Panc1 (cell line): ENCODE results near the gene SNX3.

Source experiments
- SIN3A ChIP-seq: IDR thresholded peaks from 2 replicates; pipeline ENCODE4 v1.6.1; 2012; ENCODE audit warnings: low read depth, mild to moderate bottlenecking, low read length, moderate library complexity, borderline replicate concordance; ENCODE audit not compliant: insufficient read depth
- TF ChIP-seq, protein P1 (sequence below): fragments of 450-650 bp; IDR thresholded peaks from 2 replicates; pipeline ENCODE4 v1.5.1; 2017; ENCODE audit warnings: mild to moderate bottlenecking
- TF ChIP-seq, protein P2 (sequence below), 2 experiments: IDR thresholded peaks; 2 replicates each; pipeline ENCODE4 v1.6.1; 2011 to 2012; ENCODE audit warnings: low read depth in 2 of 2, control low read depth in 1 of 2, low read length in 1 of 2, mild to moderate bottlenecking in 1 of 2, moderate library complexity in 1 of 2; ENCODE audit not compliant: insufficient read depth in 1 of 2

DNA sequence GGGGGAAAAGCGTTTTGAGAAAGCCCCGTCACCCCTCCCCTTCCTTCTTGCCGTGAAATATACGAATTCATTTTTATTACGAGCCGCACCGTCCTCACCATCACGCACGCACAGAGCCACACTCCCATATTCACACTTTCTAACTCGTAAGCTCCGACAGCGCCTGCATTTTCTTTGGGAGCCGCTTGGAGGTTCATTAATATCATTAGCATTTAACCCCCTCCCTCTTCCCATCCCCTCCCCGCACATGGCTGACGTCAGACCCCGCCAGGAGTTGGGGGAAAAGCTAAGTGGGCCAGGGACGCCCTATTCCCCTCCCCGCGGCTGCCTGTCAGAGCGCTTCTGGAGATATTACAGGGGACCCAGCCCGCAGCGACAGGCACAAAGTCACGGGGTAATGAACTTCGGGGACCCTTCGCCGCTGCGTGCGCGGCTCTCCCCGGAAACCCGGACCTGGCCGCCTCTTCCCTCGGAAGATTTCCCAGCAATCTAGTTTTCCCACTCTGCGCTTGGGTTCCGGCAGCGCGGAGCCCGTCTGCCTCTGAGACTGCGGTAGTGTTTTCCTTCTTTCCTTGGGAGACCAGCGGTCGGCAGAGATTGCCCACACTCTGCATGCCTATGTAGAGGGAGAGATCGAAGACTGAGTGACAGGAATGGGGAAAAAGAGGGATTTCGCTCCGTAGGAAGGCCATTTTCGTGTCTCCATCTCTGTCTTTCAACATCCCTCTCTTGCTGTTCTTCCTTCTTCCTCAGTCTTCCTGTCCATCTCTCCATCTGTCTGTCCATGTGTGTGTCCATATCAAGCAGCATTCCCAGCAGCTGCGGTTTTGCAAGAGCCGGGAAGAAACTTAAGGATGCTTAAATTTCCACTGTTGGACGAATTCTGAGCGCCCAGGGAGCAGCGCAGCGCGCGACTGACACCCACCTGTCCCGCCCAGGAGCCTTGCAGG, 94.9 kb downstream of the SNX3 start, which contains the start of gene NR2E1:
- TF ChIP-seq, protein P1, sequence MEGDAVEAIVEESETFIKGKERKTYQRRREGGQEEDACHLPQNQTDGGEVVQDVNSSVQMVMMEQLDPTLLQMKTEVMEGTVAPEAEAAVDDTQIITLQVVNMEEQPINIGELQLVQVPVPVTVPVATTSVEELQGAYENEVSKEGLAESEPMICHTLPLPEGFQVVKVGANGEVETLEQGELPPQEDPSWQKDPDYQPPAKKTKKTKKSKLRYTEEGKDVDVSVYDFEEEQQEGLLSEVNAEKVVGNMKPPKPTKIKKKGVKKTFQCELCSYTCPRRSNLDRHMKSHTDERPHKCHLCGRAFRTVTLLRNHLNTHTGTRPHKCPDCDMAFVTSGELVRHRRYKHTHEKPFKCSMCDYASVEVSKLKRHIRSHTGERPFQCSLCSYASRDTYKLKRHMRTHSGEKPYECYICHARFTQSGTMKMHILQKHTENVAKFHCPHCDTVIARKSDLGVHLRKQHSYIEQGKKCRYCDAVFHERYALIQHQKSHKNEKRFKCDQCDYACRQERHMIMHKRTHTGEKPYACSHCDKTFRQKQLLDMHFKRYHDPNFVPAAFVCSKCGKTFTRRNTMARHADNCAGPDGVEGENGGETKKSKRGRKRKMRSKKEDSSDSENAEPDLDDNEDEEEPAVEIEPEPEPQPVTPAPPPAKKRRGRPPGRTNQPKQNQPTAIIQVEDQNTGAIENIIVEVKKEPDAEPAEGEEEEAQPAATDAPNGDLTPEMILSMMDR, result no peak
- TF ChIP-seq, protein P2, sequence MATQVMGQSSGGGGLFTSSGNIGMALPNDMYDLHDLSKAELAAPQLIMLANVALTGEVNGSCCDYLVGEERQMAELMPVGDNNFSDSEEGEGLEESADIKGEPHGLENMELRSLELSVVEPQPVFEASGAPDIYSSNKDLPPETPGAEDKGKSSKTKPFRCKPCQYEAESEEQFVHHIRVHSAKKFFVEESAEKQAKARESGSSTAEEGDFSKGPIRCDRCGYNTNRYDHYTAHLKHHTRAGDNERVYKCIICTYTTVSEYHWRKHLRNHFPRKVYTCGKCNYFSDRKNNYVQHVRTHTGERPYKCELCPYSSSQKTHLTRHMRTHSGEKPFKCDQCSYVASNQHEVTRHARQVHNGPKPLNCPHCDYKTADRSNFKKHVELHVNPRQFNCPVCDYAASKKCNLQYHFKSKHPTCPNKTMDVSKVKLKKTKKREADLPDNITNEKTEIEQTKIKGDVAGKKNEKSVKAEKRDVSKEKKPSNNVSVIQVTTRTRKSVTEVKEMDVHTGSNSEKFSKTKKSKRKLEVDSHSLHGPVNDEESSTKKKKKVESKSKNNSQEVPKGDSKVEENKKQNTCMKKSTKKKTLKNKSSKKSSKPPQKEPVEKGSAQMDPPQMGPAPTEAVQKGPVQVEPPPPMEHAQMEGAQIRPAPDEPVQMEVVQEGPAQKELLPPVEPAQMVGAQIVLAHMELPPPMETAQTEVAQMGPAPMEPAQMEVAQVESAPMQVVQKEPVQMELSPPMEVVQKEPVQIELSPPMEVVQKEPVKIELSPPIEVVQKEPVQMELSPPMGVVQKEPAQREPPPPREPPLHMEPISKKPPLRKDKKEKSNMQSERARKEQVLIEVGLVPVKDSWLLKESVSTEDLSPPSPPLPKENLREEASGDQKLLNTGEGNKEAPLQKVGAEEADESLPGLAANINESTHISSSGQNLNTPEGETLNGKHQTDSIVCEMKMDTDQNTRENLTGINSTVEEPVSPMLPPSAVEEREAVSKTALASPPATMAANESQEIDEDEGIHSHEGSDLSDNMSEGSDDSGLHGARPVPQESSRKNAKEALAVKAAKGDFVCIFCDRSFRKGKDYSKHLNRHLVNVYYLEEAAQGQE (IDR thresholded peaks at IDR 0.05; ENCODE audit: insufficient read depth in 1 of 2, low read depth in 2 of 2, low read length in 1 of 2), result no peak
- no peak for TF ChIP-seq SIN3A
